Lower lobe of right lung (tissue), 2 donors: ENCODE data around the gene TNFRSF4. TPM values are rescaled to one million over a fixed set of nuclear protein-coding genes. Genes with fewer than 3 reads are reported as not detected.

ENCODE experiments used
- ATAC-seq, 2 donors: fragments of 200-7000 bp; cut with Tn5 transposase; one replicate each; pipeline ENCODE4 v1.9.1; 2020 to 2022; ENCODE audit warnings: mild to moderate bottlenecking in 2 of 2, moderate library complexity in 2 of 2
- DNase-seq: peaks from one replicate; pipeline ENCODE4 v3.0.0-alpha.2; 2020
- H3K27ac ChIP-seq: fragments of 200-600 bp; one replicate; pipeline ENCODE4 v1.8.0; 2022
- H3K27me3 ChIP-seq: fragments of 200-600 bp; one replicate; pipeline ENCODE4 v1.8.0; 2022; ENCODE audit warnings: low read depth
- H3K36me3 ChIP-seq: fragments of 200-600 bp; one replicate; pipeline ENCODE4 v1.8.0; 2022; ENCODE audit warnings: mild to moderate bottlenecking
- H3K4me1 ChIP-seq: fragments of 200-600 bp; one replicate; pipeline ENCODE4 v1.8.0; 2022
- H3K4me3 ChIP-seq: fragments of 200-600 bp; one replicate; pipeline ENCODE4 v1.8.0; 2022; ENCODE audit warnings: mild to moderate bottlenecking
- H3K9me3 ChIP-seq: fragments of 200-600 bp; one replicate; pipeline ENCODE4 v1.8.0; 2022
- CTCF ChIP-seq: fragments of 200-600 bp; IDR thresholded peaks from one replicate; pipeline ENCODE4 v1.8.0; 2022; ENCODE audit warnings: antibody characterized with exemption, mild to moderate bottlenecking
- intact Hi-C: fragments of 100-400 bp; cut with DNase I; formaldehyde crosslinking; loops from one replicate; pipeline ENCODE4 v1.11.0; 2022
- total RNA-seq: library from RNA; stranded (reverse); fragmentation: NEBNext Ultra II Directional; extraction: Animal tissue kit (Norgen Biotek cat#: 25700); gene quantifications from one replicate; pipeline ENCODE4 v1.2.1, GENCODE V29; 2021
- donor health status: DM: no; HTN: yes; CAD: no; lungs with severe emphysema.

Gene TNFRSF4
- total RNA-seq, 1 donor from 2014 or later, result 3.0 TPM

- Histone ChIP-seq H3K27ac (no peak overlapping the region), H3K9me3 (no peaks in the 10 kb centered on the region), H3K4me1 (peaks cover 29% of the 10 kb centered on the region), H3K36me3 (peaks cover 3% of the 10 kb centered on the region), H3K27me3 (peaks cover 29% of the 10 kb centered on the region), H3K4me3 (no peak overlapping the region)
- no peak for TF ChIP-seq CTCF
- peak; percentile 41 for DNase-seq
- intact Hi-C loops, result no loop called here
- ATAC-seq, result no peak
Measured at GRCh38 chr1:1210726-1211540, 3.0 kb downstream of the TNFRSF4 start.

GRCh38 chr1:1208713-1209433 lies 5.1 kb downstream of the TNFRSF4 start:
- Histone ChIP-seq H3K9me3 (no peaks in the 10 kb centered on the region), H3K36me3 (no peaks in the 10 kb centered on the region), H3K27me3 (peaks cover 45% of the 10 kb centered on the region), H3K27ac (no peak overlapping the region), H3K4me3 (peak overlapping the region; percentile 21), H3K4me1 (peaks cover 19% of the 10 kb centered on the region)
- no peak for TF ChIP-seq CTCF
- peak; percentile 42 for DNase-seq
- no peak for ATAC-seq
- intact Hi-C loops, result no loop called here

- DNase-seq (peak; percentile 30), ATAC-seq (no peak)
- Histone ChIP-seq H3K36me3 (no peaks in the 10 kb centered on the region), H3K27ac (no peak overlapping the region), H3K27me3 (peaks cover 57% of the 10 kb centered on the region), H3K9me3 (no peaks in the 10 kb centered on the region), H3K4me3 (no peak overlapping the region), H3K4me1 (peaks cover 10% of the 10 kb centered on the region)
- TF ChIP-seq CTCF, result no peak
- intact Hi-C loops, result no loop called here
Measured at GRCh38 chr1:1207571-1207892, 6.4 kb downstream of the TNFRSF4 start.

- Histone ChIP-seq H3K4me3 (no peak overlapping the region), H3K4me1 (peaks cover 10% of the 10 kb centered on the region), H3K36me3 (no peaks in the 10 kb centered on the region), H3K27ac (no peak overlapping the region), H3K27me3 (peaks cover 57% of the 10 kb centered on the region), H3K9me3 (no peaks in the 10 kb centered on the region)
- no peak for ATAC-seq
- no peak for TF ChIP-seq CTCF
- intact Hi-C loops, result no loop called here
- peak; percentile 37 for DNase-seq
Measured at GRCh38 chr1:1206966-1207531, 6.9 kb downstream of the TNFRSF4 start.

GRCh38 chr1:1206376-1206965 lies 7.5 kb downstream of the TNFRSF4 start, which contains the start of gene TNFRSF18:
Gene TNFRSF18, minus strand, starts transcription at chr1:1206592. Its CDS starts 21 bp downstream, at chr1:1206571.
- intact Hi-C loops, result no loop called here
- Histone ChIP-seq H3K4me3 (peak within 1 kb of the TSS; percentile 40), H3K4me1 (peaks cover 10% of the 10 kb centered on the region), H3K9me3 (no peaks in the 10 kb centered on the region), H3K36me3 (no peaks in the 10 kb centered on the region), H3K27ac (no peak within 1 kb of the TSS), H3K27me3 (peaks cover 57% of the 10 kb centered on the region)
- no peak for TF ChIP-seq CTCF
- DNase-seq (peak; percentile 60), ATAC-seq (peak; percentile 47 to 54)
